C4-2B (cell line): ENCODE results near the gene CYTH4.

ENCODE experiments used
- CTCF ChIP-seq: fragments of 450-650 bp; conservative IDR thresholded peaks from 2 replicates; pipeline ENCODE4 v1.5.1; 2017; ENCODE audit warnings: mild to moderate bottlenecking
- ZFX ChIP-seq: fragments of 450-650 bp; IDR thresholded peaks from 2 replicates; pipeline ENCODE4 v1.6.1; 2017

GRCh38 chr22:37273126-37273845 is 9.0 kb upstream of the CYTH4 start:
- TF ChIP-seq CTCF (no peak), ZFX (no peak)
